ENCODE data around the gene IFI27L2. TPM values are rescaled to one million over a fixed set of nuclear protein-coding genes. Genes with fewer than 3 reads are reported as not detected.

The IFI27L2 gene
- polyA plus RNA-seq, 1 of the 3 experiments (the other 2 are of a cell fraction), result 200 TPM

- no peak overlapping the region for H3K4me2 ChIP-seq
- H3K27ac ChIP-seq (ENCODE audit: low read depth in 2 of 2, low read length in 1 of 2), result no peak overlapping the region
- no peaks in the 10 kb centered on the region; the same call in none of the 2 replicates for H3K79me2 ChIP-seq (ENCODE audit: insufficient read depth)
- DNase-seq, result no peak
- no peak overlapping the region; a peak in 1 of 4 replicates for H3K4me3 ChIP-seq (ENCODE audit: low read depth in 2 of 2, low read length in 1 of 2)
- CTCF ChIA-PET, result no interaction called here
- no peaks in the 10 kb centered on the region for H3K27me3 ChIP-seq (ENCODE audit: insufficient read depth)
- no peaks in the 10 kb centered on the region for H3K9me2 ChIP-seq
- POLR2A ChIA-PET, result no interaction called here
- H3K4me1 ChIP-seq (ENCODE audit: control insufficient read depth in 1 of 2, insufficient read depth in 2 of 2, low read depth in 1 of 2, low read length in 1 of 2), result peaks cover 8 to 9% of the 10 kb centered on the region in 2 experiments; a peak in 2 of 4 replicates
- H3K9me3 ChIP-seq, result 0 out of 2 replicates have a peak, but pooled peaks cover 5% of the 10 kb centered on the region
- no peak for TF ChIP-seq TEAD4 (IDR thresholded peaks at IDR 0.05; ENCODE audit: borderline replicate concordance, insufficient read depth)
- TF ChIP-seq USF2 (IDR thresholded peaks at IDR 0.05; ENCODE audit: borderline replicate concordance, low read depth, low read length), result no peak
- TF ChIP-seq ZBTB33 (IDR thresholded peaks at IDR 0.05; ENCODE audit: borderline replicate concordance, low read depth), result no peak
- TF ChIP-seq NFIC (IDR thresholded peaks at IDR 0.05; ENCODE audit: borderline replicate concordance), result no peak
- TF ChIP-seq USF1 (IDR thresholded peaks at IDR 0.05; ENCODE audit: borderline replicate concordance, low read depth), result no peak
- TF ChIP-seq FOXJ3 (CRISPR knock-in tag; IDR thresholded peaks at IDR 0.05), result no peak
- TF ChIP-seq ELF1 (IDR thresholded peaks at IDR 0.05), result no peak
- no peak for TF ChIP-seq TCF12 (IDR thresholded peaks at IDR 0.05)
- TF ChIP-seq JUND (IDR thresholded peaks at IDR 0.05), result no peak
- TF ChIP-seq CTCF (IDR thresholded peaks at IDR 0.05), result no peak
- TF ChIP-seq MXI1 (IDR thresholded peaks at IDR 0.05; ENCODE audit: low read depth, low read length), result no peak
- TF ChIP-seq GABPA (IDR thresholded peaks at IDR 0.05; ENCODE audit: low read depth), result no peak
- TF ChIP-seq RCOR1 (IDR thresholded peaks at IDR 0.05; ENCODE audit: low read length), result no peak
- no peak for TF ChIP-seq MAX (IDR thresholded peaks at IDR 0.05; ENCODE audit: low read depth)
- no peak for TF ChIP-seq NRF1 (IDR thresholded peaks at IDR 0.05; ENCODE audit: low read depth, low read length)
- no peak for TF ChIP-seq GATA2 (CRISPR knock-in tag; IDR thresholded peaks at IDR 0.05)
- H4K20me1 ChIP-seq (ENCODE audit: insufficient read depth), result no peaks in the 10 kb centered on the region
- no peaks in the 10 kb centered on the region for H3K36me3 ChIP-seq (replicated peaks in 1 of 2; ENCODE audit: control insufficient read depth in 1 of 2, insufficient read depth in 2 of 2, low read length in 1 of 2)
- no peak overlapping the region for H2AFZ ChIP-seq (ENCODE audit: low read depth)
- H3K9ac ChIP-seq, result no peak overlapping the region
- WGBS (ENCODE audit: low lambda C conversion rate), result 68% methylated on average over 5 of the region's 5 CpGs
- peaks cover 11% of the 10 kb centered on the region for H3F3A ChIP-seq (replicated peaks; ENCODE audit: insufficient read depth)
Observed at GRCh38 chr14:94172545-94172944, 43.1 kb upstream of the IFI27L2 start.
